SIG-M5 (cell line): ENCODE data around the gene RYR3.

Experiments
- DNase-seq: peaks from one replicate; lab custom pipeline; 2025; lab: John Stamatoyannopoulos, UW

Gene RYR3

GRCh38 chr15:33310481-33311311 is at the start of gene RYR3:
RYR3 (plus strand) TSS chr15:33310967; CDS start chr15:33311046, 79 bp downstream.
- no peak for DNase-seq

GRCh38 chr15:33262306-33262705 is 48.5 kb upstream of the RYR3 start:
- DNase-seq, result no peak

GRCh38 chr15:33277689-33278088 is 33.1 kb upstream of the RYR3 start:
- DNase-seq, result no peak

DNA sequence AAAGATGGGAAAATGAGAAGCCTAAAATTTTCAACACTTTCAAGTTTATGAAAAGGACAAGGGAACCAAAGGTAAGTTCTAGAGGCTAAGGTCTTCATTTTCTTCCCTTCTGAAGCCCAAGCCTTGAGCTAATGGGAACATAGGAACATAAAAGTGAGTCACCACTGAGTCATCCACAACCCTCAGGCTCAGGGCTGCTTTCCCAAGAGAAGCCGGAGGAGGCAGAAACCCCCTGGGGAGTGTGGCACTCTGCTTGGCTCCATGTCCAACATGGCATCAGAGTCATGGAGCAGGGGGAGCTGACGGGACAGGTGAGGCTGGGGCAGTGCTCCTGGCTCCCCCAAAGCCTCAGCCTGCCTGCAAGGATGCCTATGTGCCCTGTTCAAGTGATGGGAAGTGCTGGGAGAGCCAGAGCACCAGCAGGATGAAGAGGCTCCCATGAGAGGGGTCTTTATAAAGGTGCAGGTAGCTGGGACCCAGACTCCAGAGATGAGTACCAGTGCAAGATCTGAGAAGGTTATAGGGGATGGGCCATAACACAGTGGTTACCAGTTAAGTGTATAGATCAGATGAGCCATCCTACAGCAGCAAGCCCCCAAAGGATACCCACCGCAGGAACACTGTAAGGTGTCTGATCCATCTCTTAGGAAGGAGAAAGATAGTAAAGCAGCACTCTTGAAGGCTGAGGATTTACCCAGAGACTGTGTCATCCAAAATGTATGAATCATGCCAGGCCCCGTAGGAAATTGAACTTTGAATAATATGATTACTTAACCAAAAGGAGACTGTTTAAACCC is 31.8 kb upstream of the RYR3 start:
- no peak for DNase-seq

- no peak for DNase-seq
Observed at GRCh38 chr15:33279613-33280205, 31.1 kb upstream of the RYR3 start.

DNA sequence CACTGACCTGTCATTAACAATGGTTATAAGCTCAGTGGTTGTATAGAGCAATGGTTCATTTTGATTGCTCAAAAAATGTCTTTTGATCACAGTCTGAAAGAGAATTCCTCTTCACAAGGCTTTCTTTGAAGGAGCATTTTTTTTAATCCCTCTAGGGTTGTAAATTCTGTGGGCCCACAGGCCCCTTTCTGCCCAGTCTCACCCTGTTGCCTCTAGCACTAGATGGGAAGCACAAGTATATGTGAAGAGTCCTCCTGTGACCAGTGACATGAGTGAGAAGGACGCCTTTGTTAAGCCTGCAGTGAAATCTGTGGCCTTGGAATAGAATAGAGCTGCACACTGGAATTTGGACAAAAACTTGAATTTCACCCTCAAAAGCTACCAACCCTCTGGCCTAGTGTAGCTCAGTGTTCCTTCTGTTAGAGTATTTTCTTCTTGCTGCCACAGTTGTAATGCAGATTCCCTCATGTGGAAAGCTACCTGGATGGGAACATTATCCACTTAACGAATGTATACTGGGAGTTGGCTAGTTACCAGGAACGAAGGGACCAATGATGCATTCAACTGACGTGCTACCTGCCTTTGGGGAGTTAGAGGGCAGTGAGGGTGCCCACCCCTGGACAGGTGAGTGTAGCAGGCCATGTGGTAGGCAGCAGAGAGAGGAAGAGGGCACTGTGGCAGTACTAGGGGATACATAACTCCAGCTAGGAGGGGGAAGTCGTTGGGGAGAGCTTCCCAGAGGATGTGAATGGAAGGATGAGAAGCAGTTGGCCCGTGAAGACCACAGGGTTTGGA is 28.3 kb upstream of the RYR3 start:
- DNase-seq, result no peak

GRCh38 chr15:33283576-33283975 is 27.2 kb upstream of the RYR3 start:
- no peak for DNase-seq

GRCh38 chr15:33284336-33284735 is 26.4 kb upstream of the RYR3 start:
- no peak for DNase-seq

GRCh38 chr15:33292717-33293307 is 18.0 kb upstream of the RYR3 start:
- DNase-seq, result no peak

- no peak for DNase-seq
Observed at GRCh38 chr15:33293713-33294334, 16.9 kb upstream of the RYR3 start.

GRCh38 chr15:33296050-33296449 is 14.7 kb upstream of the RYR3 start:
- DNase-seq, result no peak

DNA sequence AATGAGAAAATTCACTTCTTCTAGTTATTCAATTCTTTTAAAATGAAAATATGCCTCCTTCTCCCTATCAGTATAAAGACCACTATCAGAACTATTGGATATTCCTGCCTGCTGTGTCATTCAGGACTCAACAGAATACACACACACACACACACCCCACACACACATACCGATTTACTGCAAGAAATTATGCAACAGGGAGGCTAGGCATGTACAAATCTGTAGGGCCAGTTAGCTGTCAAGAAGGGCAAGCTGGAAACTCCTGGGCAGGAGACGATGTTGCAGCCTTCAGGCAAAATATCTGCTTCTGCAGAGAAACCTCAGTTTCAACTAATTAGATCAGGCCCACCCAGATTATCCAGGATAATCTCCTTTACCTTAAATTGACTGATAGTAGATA is 13.9 kb upstream of the RYR3 start:
- DNase-seq, result no peak

GRCh38 chr15:33298631-33299030 is 12.1 kb upstream of the RYR3 start:
- DNase-seq, result no peak

GRCh38 chr15:33304924-33305323 is 5.8 kb upstream of the RYR3 start:
- DNase-seq, result no peak

DNA sequence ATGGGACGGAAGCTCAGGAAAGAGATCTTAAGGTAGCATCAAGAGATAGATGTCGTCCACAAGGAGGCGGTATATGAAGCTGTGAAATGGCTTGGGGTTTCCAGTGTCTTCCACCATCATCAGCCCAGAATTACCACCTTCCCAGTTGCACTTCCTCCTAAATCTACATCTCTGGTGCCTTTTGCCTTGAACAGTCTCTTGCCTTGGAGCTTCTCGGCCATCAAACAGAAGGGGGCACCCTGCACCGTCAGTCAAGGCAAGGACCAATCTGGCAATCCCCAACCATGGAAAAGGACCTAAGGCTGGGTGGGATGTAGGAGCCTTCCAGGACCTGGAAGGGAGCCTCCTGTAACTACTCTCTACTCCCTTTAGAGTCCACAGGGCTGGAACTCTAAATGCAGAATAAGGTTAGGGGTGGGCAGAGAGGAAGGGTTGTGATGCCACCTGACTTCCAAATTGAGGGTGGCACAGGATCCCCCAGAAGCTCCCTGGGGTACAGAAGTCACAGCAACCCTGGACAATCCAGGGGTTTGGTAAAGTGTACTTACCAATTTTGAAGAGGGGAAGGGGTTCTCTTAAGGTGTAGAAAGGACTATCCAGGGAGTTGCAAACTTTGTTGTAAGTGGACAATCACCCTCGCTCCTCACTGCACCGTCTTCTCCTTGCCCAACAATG is 1.0 kb upstream of the RYR3 start:
- DNase-seq, result no peak

DNA sequence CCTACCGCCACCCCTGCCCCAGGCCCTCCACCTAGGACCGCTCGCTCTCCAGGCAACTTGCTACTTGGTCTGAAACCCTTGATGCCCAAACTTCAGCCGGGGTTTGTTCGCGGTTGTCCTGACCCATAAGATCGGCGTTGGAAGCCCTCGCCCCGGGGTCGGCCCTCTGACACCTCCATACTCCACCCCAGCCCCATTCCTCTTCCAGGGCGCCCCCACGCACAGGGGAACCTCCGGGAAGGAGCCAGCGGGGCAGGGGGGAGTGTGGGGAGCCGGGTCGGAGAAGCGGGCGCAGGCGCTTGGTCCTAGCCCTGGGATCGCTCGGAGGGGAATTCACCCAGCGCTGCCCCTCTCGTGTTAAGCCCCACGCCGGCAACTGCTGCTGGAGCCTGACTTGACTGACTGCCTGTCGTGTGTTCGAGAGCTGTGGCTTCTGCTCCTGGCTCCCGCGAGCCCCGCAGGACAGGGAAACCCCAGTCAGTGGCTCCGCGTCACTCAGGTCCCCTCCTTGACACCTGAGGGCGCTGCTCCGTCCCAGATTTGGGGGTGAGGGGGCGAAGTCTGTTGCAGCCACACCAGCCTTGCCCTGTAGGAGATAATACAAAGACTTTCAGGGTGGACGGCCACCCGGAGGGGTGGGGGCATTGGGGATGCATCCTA is 675 bp downstream of the RYR3 start:
- no peak for DNase-seq

GRCh38 chr15:33313491-33313890 is 2.7 kb downstream of the RYR3 start:
- no peak for DNase-seq

GRCh38 chr15:33314069-33314468 is 3.3 kb downstream of the RYR3 start:
- no peak for DNase-seq

GRCh38 chr15:33315044-33315443 is 4.3 kb downstream of the RYR3 start:
- no peak for DNase-seq

- DNase-seq, result no peak
Observed at GRCh38 chr15:33317896-33318295, 7.1 kb downstream of the RYR3 start.
